ENCODE measurements around the gene SYT8. TPM values are rescaled to one million over a fixed set of nuclear protein-coding genes. Genes with fewer than 3 reads are reported as not detected.

Gene SYT8
- total RNA-seq, 3 donors from 2014 or later (not counting 1 experiment from before 2014, with no cell fraction given), result not detected

DNA sequence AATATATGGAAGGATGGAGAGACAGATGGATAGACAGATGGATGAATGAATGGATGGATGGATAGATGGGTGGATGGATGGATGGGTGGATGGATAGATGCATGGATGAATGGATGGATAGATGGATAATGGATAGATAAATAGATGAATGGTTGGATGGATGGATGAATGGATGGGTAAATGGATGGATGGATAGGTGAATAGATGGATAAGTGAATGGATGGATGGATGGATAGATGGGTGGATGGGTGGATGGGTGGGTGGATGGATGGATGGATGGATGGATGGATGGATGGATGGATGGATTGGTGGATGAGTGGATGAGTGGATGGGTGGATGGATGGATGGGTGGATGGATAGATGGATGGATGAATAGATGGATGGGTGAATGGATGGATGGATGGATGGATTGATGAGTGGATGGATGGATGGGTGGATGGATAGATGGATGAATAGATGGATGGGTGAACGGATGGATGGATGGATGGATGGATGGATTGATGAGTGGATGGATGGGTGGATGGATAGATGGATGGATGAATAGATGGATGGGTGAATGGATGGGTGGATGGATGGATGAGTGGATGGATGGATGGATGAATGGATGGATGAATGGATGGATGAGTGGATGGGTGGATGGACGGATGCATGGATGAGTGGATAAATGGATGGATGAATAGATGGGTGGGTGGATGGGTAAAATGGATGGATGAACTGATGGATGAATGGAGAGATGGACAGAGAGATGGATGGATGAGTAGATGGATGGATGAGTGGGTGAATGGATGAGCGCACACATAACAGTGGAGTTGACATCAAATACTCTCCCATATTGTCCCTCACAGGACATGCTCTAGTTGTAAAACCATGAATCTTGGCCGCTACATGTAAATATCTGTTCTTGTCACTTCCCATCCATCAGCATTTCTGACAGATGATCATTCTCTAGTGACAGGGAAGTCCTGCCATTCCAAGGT, 26.9 kb downstream of the SYT8 start:
- WGBS (ENCODE audit: insufficient coverage), result over 99% methylated on average over 3 of the region's 4 CpGs
- ATAC-seq, result no peak

DNA sequence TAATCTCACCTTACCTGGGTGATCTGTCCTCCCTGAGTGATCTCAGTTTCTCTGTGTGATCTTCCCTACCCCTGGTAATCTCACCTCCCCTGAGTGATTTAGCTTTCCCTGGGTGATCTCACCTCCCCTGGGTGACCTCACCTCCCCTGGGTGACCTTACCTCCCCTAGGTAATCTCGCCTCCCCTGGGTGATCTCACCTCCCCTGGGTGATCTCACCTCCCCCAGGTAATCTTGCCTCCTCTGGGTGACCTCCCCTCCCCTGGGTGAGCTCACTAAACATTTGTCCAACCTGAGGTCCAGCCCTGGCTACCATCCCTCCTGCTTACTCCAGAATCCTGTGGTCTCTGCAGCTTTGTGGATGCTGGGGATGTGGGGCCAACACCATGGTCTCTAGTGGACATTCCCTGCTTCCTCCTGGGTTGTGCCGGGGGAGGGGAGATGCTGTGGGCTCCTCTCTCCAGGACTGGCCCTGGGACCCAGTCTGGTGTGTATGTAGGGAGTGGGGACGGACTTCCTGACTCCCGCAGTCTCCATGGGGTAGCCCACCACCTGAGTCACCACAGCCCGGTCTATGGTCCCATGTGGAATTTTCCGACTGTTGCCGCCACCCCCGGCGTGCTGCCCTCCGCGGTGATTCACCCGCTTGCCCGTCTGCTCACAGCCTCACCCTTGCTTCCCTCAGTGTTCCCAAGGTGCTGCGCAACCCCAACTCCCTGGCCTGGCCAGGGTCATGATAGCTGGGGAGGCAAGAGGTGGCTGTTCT, 28.0 kb downstream of the SYT8 start:
- intact Hi-C loops (cut with micrococcal nuclease), result no loop called here
- 93% methylated on average over 14 of the region's 14 CpGs for WGBS (ENCODE audit: insufficient coverage)
- H3K27me3 Mint-ChIP-seq (ENCODE audit: low read depth in 2 of 2), result no peaks in the 10 kb centered on the region
- no peak overlapping the region for H3K4me3 Mint-ChIP-seq
- Histone ChIP-seq H3K9me3 (ENCODE audit: control insufficient read depth, insufficient read depth, low read length) (no peaks in the 10 kb centered on the region), H3K4me1 (ENCODE audit: control insufficient read depth, insufficient read depth, low read length) (peaks cover 76% of the 10 kb centered on the region), H3K27me3 (ENCODE audit: control insufficient read depth, insufficient read depth, low read length) (no peaks in the 10 kb centered on the region), H3K36me3 (ENCODE audit: control insufficient read depth, insufficient read depth, low read length) (peaks cover 30% of the 10 kb centered on the region), H3K27ac (ENCODE audit: low read length) (no peak overlapping the region), H3K4me3 (ENCODE audit: low read length) (no peak overlapping the region)
- no peaks in the 10 kb centered on the region for H3K9me3 Mint-ChIP-seq
- H3K4me1 Mint-ChIP-seq, result peaks cover 7 to 10% of the 10 kb centered on the region in 2 donors
- H3K36me3 Mint-ChIP-seq, result no peaks in the 10 kb centered on the region
- DNase-seq (no peak), ATAC-seq (no peak)
- TF ChIP-seq, protein P1, sequence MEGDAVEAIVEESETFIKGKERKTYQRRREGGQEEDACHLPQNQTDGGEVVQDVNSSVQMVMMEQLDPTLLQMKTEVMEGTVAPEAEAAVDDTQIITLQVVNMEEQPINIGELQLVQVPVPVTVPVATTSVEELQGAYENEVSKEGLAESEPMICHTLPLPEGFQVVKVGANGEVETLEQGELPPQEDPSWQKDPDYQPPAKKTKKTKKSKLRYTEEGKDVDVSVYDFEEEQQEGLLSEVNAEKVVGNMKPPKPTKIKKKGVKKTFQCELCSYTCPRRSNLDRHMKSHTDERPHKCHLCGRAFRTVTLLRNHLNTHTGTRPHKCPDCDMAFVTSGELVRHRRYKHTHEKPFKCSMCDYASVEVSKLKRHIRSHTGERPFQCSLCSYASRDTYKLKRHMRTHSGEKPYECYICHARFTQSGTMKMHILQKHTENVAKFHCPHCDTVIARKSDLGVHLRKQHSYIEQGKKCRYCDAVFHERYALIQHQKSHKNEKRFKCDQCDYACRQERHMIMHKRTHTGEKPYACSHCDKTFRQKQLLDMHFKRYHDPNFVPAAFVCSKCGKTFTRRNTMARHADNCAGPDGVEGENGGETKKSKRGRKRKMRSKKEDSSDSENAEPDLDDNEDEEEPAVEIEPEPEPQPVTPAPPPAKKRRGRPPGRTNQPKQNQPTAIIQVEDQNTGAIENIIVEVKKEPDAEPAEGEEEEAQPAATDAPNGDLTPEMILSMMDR (IDR thresholded peaks at IDR 0.05), result no peak
- H3K27ac Mint-ChIP-seq, result no peak overlapping the region

More for the DNA sequence above, 26.9 kb downstream of the SYT8 start:
- H3K4me1 ChIP-seq (ENCODE audit: control insufficient read depth, insufficient read depth, low read length), result peaks cover 76% of the 10 kb centered on the region
- intact Hi-C loops (cut with micrococcal nuclease), result no loop called here
- no peak overlapping the region for H3K27ac ChIP-seq (ENCODE audit: low read length)
- no peak overlapping the region for H3K4me3 ChIP-seq (ENCODE audit: low read length)
- H3K4me3 Mint-ChIP-seq, result no peak overlapping the region
- no peak overlapping the region for H3K27ac Mint-ChIP-seq
- no peak for DNase-seq
- H3K4me1 Mint-ChIP-seq, result peaks cover 6 to 9% of the 10 kb centered on the region in 2 donors
- no peaks in the 10 kb centered on the region for H3K9me3 ChIP-seq (ENCODE audit: control insufficient read depth, insufficient read depth, low read length)
- H3K36me3 Mint-ChIP-seq, result no peaks in the 10 kb centered on the region
- H3K27me3 ChIP-seq (ENCODE audit: control insufficient read depth, insufficient read depth, low read length), result no peaks in the 10 kb centered on the region
- peaks cover 34% of the 10 kb centered on the region for H3K36me3 ChIP-seq (ENCODE audit: control insufficient read depth, insufficient read depth, low read length)
- no peaks in the 10 kb centered on the region for H3K9me3 Mint-ChIP-seq
- TF ChIP-seq, protein P1 (IDR thresholded peaks at IDR 0.05), result no peak
- H3K27me3 Mint-ChIP-seq (ENCODE audit: low read depth in 2 of 2), result no peaks in the 10 kb centered on the region

DNA sequence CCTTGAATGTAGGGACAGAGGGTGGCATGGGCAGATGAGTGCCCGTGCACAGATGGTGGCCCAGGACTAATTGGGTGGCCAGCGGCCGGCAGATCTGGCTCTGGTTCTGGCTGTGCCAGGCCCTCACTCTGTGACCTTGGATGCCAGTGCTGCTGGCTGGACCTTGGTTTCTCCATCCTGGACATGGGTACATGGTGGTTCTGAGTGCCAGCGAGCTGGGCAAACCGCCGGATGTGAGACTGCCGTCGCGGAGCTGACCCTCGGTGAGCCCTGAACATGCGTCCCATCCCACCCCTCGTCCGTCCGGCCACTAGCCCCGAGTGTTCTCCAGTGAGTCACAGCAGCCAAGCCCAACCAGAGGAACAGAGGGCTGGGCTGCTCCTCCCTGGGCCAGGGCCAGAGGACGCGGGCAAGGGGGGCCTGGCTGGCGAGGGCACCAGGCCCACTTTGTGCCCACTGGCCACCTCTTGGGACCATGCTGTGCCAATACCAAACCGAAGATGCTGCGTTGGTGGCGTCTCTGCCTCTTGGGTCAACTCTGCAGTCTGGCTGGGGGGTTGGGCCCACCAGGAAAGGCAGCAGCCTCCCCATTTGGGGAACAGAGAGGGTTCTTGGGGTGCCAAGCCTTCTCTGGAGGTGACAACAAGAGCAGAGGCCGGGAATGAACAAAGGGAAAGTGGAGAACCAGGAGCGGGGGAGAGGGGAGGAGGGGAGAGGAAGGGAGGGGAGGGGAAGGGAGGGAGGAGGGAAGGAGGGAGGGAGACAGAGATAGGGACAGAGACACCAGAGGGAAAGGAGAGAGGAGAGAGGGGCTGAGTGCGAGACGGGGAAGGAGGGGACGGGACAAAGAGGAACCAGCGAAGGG, 28.8 kb downstream of the SYT8 start:
- no peaks in the 10 kb centered on the region for H3K27me3 ChIP-seq (ENCODE audit: control insufficient read depth, insufficient read depth, low read length)
- H3K9me3 Mint-ChIP-seq, result no peaks in the 10 kb centered on the region
- peak overlapping the region in 1 of 2 donors; percentile 50 for H3K27ac Mint-ChIP-seq
- 72% methylated on average over 27 of the region's 27 CpGs for WGBS (ENCODE audit: insufficient coverage)
- ATAC-seq (peak; percentile 54 to 70 (median 61)), DNase-seq (no peak)
- TF ChIP-seq, protein P1 (IDR thresholded peaks at IDR 0.05), result no peak
- H3K27me3 Mint-ChIP-seq (ENCODE audit: low read depth in 2 of 2), result no peaks in the 10 kb centered on the region
- intact Hi-C loops (cut with micrococcal nuclease), result no loop called here
- H3K4me3 Mint-ChIP-seq, result peak overlapping the region; percentile 32
- peaks cover 13 to 14% of the 10 kb centered on the region in 2 donors for H3K4me1 Mint-ChIP-seq
- no peaks in the 10 kb centered on the region for H3K36me3 Mint-ChIP-seq
- H3K36me3 ChIP-seq (ENCODE audit: control insufficient read depth, insufficient read depth, low read length), result peaks cover 30% of the 10 kb centered on the region
- H3K4me1 ChIP-seq (ENCODE audit: control insufficient read depth, insufficient read depth, low read length), result peaks cover 76% of the 10 kb centered on the region
- no peak overlapping the region for H3K27ac ChIP-seq (ENCODE audit: low read length)
- no peak overlapping the region for H3K4me3 ChIP-seq (ENCODE audit: low read length)
- no peaks in the 10 kb centered on the region for H3K9me3 ChIP-seq (ENCODE audit: control insufficient read depth, insufficient read depth, low read length)

All from natural killer cell (primary cell).